Globus pallidus (tissue), 1 donor: ENCODE results near the gene NDUFS8.
A peak's percentile ranks its signal among the peaks of the same experiment; 100 is the strongest.

Experiments
- DNase-seq: peaks from one replicate; pipeline ENCODE4 v3.0.0-alpha.2; 2015; ENCODE audit warnings: low spot score

The NDUFS8 gene

DNA sequence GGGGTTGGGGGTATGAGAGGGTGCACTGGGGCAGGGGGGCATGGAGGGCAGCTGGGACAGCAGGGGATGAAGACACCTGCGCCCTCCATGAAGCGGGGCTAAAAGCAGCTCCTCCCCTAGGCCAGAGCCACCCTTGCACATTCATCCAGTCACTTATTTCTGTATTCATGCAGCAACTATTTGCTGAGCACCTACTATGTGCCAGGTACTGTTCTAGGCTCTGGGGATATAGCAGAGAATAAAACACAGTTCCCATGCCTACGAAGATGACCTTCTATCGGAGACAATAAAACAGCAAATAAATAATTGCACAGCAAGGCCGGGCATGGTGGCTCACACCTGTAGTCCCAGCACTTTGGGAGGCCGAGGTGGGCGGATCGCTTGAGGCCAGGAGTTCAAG lies 15.0 kb upstream of the NDUFS8 start:
- no peak for DNase-seq

DNA sequence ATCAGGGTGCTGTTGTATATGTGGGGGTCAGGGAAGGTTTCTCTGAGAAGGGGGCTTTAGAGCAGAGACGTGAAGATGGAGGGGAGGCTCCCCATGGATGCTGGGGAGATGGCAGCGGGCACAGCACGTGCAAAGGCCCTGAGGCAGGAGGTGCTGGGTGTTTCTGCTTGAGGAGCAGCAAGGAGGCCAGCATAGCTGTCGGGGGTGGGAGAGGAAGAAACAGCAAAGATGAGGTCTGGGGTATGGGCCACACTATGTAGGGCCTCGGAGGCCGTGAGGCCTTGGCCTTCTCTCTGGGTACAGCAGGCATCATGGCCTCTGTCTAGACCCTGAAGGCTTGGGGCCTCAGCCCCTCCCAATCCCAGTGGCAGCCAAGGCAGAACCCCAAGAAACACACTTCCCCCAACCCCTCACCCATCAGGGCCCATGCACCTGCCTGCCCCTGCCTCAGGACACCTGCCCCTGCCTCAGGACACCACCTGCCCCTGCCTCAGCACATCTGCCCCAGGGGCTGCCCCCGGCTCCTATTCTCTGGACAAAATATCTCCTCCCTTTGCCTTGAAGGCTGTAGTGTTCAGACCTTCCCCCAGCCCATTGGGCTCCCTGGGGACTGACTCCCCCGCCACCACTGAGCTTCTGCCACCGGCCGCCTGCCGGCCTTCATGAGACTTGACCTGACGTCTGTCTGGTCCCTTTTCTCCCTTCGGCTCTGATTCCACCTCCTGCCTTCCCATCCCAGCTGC lies 14.1 kb upstream of the NDUFS8 start:
- DNase-seq = no peak

DNA sequence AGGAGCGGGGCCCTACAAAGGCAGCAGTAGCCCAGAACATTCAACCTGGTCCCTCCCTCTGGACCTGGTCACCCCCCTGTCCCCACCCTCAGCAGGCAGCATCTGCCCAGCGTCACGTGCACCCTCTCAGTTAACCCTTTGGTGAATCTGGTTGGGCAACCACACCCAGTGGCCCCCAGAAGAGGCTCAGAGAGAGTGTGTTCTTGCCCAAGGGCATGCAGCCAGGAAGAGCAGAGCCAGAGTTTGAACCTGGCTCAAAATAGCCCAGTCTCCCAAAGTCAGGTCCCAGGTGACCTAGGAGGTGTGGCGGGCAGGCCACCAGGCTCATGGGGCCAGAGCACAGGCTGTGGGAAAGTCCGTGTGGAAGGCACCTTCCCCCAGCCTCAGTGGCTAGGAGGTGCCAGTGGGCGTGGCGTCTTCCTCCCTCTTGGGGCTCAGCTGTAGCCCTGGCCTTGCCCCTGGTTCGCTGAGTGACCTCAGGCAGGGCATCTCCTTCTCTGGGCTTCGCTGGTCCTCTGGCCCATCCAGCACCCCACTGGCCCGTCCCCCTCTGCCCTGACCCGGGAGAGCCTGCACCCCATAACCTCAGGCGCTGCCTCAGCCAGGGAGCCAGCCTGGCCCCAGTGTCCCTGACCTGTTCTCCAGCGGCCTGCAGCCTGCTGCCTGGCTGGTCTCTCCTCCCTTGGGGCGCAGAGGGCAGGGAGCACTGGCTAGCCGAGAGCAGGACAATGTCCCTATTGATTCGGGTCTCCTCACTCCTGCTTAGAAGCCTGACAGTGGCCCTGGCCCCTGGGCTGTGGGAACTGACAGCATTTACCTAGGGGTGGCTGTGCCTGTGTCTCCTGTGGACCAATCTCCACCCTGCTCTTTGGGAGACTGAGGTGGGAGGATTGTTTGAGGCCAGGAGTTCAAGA lies 13.3 kb upstream of the NDUFS8 start:
- peak; percentile 64 for DNase-seq

DNA sequence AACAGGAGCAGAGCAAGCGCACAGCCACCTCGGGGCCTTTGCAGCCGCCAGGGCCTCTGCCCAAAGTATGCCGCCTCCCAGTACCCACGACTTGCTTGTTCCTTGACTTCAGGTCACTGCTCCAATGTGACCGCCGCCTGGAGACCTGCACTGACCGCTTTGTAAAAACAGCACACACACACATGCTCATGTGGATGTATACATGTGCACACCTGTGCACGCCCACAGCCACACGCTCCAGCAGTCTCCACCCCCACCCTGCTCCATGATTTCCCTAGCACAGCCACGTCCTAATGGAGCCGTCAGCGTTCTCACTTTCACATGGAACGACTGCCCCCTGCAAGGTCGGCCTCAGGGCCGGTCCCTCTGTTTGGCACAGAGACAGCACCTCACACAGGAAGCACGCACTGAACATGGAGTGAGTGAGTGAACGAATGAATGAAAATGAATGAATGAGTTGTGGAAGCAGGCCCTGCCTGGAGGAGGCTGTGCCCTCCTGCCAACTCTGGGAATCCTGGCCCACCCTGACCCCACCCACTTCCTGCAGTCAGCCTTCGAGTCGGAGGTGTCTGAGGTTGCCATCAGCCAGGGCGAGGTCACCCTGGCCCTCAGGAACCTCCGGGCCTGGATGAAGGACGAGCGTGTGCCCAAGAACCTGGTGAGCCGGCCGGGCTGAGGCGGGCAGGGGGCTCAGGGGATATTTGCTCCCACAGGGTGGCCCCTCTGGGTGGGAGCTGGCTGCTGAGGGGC lies 12.3 kb upstream of the NDUFS8 start:
- no peak for DNase-seq

DNA sequence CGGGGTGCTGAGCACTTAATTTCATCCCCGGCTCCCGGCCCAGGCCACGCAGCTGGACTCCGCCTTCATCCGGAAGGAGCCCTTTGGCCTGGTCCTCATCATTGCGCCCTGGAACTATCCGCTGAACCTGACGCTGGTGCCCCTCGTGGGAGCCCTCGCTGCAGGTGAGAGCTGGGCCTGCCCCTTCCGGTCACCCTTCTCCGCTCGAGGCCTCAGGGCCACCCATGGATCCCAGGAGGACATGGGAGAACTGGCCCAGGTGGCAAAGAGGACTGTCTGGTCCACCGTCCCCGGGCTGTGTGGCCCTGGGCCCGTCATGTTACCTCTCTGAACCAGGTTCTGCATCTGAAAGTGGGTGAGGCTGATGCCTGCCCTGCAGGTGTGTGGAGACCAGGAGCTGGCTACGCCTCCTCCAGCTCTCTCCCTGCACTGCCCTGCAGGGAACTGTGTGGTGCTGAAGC lies 11.7 kb upstream of the NDUFS8 start:
- DNase-seq = no peak

DNA sequence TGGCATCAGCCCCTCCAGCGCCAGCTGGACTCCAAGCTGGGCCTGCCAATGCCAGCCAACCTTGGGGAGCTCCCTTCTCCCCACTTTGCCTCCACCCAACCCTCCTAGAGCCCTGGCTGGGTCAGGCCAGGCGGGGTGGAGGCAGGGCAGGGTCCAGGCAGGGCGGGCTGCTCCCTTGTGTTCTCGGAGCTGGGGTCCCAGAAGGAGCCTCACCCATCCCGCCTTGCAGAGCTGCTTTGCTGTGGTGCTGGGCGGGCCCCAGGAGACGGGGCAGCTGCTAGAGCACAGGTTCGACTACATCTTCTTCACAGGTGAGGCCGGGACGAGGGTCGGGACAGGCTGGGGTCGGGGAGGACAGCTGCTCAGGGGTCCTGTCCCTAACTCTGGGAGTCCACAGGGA lies 11.0 kb upstream of the NDUFS8 start:
- DNase-seq = no peak

DNA sequence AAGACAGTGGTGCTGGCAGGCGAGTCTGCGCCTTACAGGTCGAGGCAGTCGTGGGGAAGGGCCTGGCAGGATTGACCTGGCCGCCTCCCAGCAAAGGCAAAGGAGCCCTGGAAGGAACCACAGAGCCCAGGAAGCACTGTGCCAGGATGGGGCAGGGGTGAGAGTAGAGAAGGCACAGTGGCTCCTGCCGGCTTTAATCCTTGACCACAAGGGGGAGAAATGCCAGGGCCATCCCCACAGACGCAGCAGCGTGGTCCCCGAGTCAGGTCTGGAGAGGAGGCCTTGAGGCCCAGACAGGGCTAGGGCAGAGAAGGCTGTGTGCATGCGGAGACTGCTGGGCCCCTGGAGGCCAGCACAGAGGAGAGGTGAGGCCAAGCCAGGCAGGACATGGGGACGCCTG lies 9.9 kb upstream of the NDUFS8 start:
- no peak for DNase-seq

DNA sequence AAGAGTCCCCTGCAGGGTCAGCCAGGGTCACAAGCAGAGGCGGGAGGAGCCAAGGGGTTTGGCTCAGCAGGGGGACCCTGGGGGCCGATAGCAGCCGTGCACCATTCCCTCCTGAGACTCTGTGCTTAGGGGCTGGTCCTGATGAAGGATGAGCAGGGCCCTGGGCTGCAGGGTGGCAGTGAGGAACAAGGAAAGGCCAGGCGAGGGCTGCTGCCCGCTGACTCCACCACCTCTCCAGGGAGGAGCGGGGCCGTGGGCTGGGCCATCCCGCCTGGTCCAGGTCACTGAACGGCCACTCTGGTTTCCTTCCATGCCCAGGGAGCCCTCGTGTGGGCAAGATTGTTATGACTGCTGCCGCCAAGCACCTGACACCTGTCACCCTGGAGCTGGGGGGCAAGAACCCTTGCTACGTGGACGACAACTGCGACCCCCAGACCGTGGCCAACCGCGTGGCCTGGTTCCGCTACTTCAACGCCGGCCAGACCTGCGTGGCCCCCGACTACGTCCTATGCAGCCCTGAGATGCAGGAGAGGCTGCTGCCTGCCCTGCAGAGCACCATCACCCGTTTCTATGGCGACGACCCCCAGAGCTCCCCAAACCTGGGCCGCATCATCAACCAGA lies 9.2 kb upstream of the NDUFS8 start:
- DNase-seq = no peak

DNA sequence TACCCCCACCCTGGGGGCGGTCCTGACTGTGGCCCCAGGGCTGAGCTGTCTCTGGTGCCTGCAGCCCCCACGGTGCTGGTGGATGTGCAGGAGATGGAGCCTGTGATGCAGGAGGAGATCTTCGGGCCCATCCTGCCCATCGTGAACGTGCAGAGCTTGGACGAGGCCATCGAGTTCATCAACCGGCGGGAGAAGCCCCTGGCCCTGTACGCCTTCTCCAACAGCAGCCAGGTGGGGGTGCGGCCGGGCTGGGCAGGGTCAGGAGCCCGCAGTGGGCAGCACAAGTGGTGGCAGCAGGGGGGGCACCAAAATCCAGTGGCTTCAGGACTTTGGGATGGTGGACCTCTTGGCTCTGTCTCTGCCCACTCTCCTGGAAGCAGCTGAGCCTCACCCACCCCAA lies 8.0 kb upstream of the NDUFS8 start:
- no peak for DNase-seq

DNA sequence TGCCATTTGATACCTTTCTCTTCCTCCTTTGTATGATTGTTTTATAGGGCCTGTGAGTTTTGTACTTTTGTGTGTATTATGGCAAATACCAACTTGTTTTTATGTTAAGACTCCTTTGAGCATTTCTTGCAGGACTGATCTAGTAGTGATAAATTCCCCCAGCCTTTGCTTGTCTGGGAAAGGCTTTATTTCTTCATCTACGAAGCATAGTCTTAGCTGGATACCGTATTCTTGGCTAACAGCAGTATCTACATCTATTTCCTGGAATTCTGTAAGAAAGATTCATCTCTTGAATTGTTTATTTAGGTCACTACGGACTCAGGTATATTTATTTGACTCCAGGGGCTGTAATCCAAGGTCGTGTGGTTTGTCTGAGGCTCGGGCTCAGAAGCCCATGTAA lies 6.0 kb upstream of the NDUFS8 start:
- DNase-seq = no peak

DNA sequence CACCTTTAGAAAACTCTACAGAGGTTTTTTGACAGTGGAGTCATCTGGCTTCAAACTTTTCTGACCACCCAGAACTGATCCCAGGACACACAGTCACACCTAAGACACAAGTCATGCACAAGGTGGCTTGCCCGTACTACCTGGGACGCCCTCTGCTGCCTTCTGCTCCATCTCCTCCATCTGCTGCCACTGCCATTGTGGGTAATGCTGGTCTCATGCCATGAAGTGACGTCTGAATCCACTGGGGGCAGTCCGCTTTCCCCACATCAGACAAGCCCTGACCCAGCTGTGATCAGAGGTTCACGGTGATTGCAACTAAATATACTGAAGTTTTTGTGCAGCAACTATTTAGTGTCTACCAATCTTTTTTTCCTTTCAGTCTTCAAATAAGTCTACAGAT lies 5.4 kb upstream of the NDUFS8 start:
- DNase-seq = no peak

DNA sequence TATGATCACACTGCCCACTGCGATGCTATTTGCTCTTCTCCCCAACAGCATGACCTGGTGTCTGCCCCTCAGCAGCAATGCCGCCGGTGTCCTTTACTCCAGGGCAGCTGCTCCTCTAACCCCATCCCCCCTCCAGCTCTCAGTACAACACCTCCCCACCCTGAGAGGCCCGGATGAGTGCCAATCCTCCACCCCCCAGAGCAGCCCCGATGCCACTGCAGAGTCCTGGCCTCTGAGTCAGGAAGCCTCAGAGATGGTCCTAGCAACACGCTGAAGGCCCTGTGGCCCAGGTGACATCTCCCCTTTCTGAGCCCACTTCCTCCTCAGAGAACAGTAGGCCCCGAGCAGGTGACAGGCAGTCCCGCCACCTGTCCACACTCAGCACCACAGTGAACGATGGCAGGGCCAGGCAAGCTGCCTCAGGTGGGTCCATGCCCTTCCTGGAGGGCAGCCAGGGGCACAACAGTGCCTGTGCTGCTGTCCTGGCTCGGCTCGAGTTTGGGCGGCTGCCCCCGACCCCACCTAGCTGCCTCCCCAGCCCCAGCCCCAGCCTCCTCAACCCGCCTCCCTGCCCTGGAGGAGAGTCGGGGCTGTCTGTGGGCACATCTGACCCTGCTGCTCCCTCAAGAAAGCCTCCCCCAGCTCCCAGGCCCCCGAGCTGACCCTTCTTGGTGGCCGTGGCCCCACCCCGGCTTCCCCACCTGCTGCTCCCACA lies 3.9 kb upstream of the NDUFS8 start:
- no peak for DNase-seq

DNA sequence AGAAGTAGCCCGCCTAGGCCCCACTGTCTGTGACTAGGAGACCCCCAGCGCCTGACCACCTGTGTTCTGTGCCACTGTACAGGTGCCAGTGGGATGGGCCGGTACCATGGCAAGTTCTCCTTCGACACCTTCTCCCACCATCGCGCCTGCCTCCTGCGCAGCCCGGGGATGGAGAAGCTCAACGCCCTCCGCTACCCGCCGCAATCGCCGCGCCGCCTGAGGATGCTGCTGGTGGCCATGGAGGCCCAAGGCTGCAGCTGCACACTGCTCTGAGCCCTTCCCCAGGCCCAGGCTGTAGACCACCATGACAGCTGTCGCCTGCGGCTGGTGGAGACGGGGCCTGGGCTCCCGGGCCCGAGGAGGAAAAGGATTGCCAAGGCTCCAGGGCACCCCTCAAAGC lies 2.8 kb upstream of the NDUFS8 start:
- no peak for DNase-seq

DNA sequence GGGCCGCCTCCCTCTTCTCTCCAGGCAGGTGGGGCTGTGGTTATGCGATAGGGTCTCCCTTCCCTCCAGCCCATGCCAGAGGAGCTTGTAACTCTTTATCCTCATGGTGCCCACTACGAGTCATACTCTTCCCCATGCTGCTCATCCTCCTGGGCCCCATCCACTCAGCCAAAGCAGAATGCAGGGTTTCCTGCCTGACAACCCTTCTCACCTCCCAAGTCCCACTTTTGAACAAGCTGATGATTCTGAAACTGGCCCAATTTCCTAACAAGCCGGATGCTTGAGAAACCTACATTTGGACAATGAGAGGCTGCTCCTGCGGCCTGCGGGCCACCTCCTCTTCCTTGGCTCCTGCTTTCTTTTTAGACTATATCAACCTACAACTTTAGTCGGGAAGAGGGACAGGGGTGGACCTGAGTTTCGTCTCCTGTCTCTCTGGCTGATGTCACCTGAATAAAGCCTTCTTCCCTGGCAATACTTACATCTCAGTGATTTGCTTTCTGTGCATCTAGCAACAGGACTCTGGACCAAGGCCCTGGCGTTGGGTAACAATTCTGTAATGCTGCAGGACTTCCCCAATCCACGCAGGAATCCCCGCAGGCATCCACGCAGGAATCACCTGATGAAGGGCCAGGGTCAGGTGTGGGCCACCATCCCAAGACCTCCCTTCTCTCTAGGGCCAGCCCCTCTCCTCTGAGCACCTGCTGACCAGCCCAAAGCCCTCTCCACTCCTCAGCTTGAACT lies 1.5 kb upstream of the NDUFS8 start:
- DNase-seq = no peak

DNA sequence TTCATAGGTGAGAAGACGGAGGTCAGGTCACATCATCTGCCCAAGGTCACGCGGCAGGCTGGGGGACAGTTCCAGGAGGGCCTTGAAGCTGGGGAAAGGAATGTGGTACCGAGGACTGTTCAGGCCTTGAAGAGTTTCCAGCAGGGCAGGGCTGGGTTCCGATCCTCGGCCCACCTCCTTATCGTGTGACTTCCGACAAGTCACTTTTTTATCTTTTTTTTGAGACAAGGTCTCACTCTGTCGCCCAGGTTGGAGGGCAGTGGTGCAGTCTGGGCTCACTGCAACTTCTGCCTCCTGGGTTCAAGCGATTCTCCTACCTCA lies 623 bp downstream of the NDUFS8 start:
- no peak for DNase-seq

DNA sequence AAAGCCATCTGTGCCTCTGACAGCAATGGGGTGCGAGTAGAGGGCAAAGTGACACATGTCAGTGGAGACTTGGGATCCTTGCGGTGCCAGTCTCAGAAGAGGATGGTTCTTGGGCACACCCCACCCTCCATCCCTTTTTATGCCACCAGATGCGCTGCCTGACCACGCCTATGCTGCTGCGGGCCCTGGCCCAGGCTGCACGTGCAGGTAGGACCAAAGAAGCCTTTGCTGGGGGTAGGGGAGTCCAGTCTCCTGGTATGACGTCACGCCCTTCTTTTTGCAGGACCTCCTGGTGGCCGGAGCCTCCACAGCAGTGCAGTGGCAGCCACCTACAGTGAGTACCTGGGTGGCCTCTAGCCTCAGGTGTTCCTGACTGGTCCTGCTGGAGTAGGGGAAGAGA lies 1.5 kb downstream of the NDUFS8 start:
- no peak for DNase-seq

DNA sequence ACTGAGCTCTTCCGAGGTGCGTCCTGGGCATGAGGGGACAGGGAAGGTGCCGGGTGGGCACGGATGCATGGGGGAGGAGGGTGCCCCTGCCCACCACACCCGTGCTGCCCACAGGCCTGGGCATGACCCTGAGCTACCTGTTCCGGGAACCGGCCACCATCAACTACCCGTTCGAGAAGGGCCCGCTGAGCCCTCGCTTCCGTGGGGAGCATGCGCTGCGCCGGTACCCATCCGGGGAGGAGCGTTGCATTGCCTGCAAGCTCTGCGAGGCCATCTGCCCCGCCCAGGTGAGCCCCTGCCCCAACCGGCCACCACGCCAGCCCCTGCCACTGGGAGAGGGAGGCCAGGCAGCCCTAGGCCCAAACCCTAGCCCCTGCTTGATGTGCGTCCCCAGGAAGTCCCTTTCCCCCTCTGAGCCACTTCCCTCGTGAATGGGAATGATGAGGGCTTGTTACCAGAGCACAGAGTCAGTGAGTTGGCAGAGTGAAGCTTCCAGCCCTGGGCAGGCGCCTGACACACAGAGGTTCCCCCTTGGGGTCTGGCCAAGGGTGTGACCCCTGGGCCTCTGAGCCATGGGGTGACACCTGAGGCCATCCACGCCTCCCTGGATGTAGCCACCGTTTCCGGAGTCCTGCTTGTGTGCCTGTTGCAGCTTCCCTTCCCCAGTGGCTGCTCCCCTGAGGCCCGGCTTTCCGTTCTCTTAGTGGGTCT lies 2.7 kb downstream of the NDUFS8 start:
- DNase-seq = no peak

DNA sequence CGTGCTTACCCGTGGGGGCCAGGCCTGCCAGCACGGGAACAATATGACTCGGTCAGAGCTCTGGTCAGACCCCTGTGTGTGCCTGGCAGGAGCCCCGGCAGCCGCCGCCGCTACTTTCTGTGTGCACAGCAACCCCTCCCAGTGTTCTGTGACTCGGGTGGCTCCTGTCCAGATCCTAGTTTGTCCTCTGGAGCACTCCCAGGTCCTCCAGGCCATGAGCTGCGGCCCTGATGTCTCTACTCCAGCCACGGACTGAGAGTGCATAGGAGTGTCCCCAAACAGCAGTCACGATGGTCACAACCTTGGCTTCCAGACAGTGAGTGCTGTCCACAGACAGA lies 3.2 kb downstream of the NDUFS8 start:
- no peak for DNase-seq

DNA sequence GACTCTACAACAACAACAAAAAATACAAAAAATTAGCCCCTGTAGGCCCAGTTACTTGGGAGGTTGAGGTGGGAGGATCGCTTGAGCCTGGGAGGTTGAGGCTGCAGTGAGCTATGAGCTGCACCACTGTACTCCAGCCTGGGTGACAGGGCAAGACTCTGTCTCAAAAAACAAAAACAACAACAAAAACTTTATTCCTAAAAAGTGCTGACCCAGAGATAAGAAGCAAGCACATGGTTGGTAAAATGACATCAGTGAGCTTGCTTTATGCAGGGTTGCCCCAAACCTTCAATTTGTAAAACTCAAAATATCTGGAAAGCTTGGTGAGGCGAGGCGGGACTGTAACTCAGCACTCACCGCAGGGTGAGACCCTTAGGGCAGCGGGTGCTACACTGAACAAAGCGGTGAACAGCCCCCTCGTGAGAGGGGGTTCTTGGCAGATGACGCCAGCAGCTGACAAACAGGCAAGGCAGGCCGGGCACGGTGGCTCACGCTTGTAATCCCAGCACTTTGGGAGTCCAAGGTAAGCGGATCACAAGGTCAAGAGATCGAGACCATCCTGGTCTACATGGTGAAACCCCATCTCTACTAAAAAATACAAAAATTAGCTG lies 4.9 kb downstream of the NDUFS8 start:
- no peak for DNase-seq

DNA sequence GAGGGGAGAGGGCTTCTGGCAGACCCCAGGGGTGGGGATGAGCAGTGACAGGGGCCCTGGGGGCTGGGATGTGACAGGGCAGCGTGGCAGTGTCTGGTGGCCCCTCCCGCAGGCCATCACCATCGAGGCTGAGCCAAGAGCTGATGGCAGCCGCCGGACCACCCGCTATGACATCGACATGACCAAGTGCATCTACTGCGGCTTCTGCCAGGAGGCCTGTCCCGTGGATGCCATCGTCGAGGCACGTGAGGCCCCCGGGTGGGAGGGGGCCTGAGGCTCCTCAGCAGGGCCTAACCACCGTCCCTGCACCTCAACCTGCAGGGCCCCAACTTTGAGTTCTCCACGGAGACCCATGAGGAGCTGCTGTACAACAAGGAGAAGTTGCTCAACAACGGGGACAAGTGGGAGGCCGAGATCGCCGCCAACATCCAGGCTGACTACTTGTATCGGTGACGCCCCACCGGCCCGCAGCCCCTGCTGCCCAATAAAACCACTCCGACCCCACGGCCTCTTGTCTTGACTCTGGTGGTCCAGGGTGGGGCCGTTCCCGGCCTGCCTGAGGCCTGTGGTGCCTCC lies 5.7 kb downstream of the NDUFS8 start:
- DNase-seq = no peak
